ENCODE measurements around the gene P2RX7. TPM values are rescaled to one million over a fixed set of nuclear protein-coding genes. Genes with fewer than 3 reads are reported as not detected.

The P2RX7 gene
- polyA plus RNA-seq, 1 donor from 2014 or later, result not detected

DNA sequence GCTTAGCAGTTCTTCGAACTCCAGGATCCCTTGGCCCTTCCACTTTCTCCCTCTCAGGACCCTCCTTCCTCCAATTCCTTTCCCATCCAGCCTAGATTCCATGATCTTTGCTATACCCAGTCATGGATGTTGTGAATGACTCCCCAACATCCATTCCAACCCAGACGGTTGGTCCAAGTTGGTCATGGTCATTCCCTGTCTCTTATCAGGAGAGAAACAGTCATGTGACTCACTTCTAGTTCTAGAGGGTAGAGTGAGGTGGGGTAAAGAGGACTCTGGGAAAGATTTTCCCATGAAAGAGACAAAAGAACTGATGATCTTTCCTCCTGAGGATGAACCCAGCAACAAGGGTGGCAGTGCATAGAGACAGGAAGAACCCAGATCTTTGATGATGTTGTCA lies 9.2 kb upstream of the P2RX7 start:
- no peak overlapping the region for H3K9ac ChIP-seq (ENCODE audit: low read length)
- no peak overlapping the region for H2AFZ ChIP-seq (ENCODE audit: low read depth, low read length)
- no peak overlapping the region for H3K27ac ChIP-seq (ENCODE audit: low read length)
- H3K27me3 ChIP-seq (ENCODE audit: insufficient read depth, low read depth, low read length), result no peaks in the 10 kb centered on the region
- no peaks in the 10 kb centered on the region for H3K79me2 ChIP-seq (replicated peaks; ENCODE audit: insufficient read depth, low read length)
- H3K9me2 ChIP-seq (ENCODE audit: insufficient read depth, low read length), result no peaks in the 10 kb centered on the region
- no peak for TF ChIP-seq SMC3 (conservative IDR thresholded peaks at IDR 0.05; ENCODE audit: poor library complexity)
- TF ChIP-seq, protein P1, sequence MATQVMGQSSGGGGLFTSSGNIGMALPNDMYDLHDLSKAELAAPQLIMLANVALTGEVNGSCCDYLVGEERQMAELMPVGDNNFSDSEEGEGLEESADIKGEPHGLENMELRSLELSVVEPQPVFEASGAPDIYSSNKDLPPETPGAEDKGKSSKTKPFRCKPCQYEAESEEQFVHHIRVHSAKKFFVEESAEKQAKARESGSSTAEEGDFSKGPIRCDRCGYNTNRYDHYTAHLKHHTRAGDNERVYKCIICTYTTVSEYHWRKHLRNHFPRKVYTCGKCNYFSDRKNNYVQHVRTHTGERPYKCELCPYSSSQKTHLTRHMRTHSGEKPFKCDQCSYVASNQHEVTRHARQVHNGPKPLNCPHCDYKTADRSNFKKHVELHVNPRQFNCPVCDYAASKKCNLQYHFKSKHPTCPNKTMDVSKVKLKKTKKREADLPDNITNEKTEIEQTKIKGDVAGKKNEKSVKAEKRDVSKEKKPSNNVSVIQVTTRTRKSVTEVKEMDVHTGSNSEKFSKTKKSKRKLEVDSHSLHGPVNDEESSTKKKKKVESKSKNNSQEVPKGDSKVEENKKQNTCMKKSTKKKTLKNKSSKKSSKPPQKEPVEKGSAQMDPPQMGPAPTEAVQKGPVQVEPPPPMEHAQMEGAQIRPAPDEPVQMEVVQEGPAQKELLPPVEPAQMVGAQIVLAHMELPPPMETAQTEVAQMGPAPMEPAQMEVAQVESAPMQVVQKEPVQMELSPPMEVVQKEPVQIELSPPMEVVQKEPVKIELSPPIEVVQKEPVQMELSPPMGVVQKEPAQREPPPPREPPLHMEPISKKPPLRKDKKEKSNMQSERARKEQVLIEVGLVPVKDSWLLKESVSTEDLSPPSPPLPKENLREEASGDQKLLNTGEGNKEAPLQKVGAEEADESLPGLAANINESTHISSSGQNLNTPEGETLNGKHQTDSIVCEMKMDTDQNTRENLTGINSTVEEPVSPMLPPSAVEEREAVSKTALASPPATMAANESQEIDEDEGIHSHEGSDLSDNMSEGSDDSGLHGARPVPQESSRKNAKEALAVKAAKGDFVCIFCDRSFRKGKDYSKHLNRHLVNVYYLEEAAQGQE (IDR thresholded peaks at IDR 0.05; ENCODE audit: borderline replicate concordance), result no peak
- TF ChIP-seq TAF1 (IDR thresholded peaks at IDR 0.05; ENCODE audit: low read depth), result no peak
- no peaks in the 10 kb centered on the region for H4K20me1 ChIP-seq (ENCODE audit: insufficient read depth)
- no peaks in the 10 kb centered on the region for H3K36me3 ChIP-seq (ENCODE audit: insufficient read depth, low read length)
- H3K9me3 ChIP-seq (ENCODE audit: low read length), result no peaks in the 10 kb centered on the region
- no peak overlapping the region for H3K4me2 ChIP-seq (ENCODE audit: low read length)
- H3F3A ChIP-seq (ENCODE audit: insufficient read depth, low read length, poor library complexity, severe bottlenecking), result no peaks in the 10 kb centered on the region
- H3K4me3 ChIP-seq (ENCODE audit: low read length), result no peak overlapping the region

DNA sequence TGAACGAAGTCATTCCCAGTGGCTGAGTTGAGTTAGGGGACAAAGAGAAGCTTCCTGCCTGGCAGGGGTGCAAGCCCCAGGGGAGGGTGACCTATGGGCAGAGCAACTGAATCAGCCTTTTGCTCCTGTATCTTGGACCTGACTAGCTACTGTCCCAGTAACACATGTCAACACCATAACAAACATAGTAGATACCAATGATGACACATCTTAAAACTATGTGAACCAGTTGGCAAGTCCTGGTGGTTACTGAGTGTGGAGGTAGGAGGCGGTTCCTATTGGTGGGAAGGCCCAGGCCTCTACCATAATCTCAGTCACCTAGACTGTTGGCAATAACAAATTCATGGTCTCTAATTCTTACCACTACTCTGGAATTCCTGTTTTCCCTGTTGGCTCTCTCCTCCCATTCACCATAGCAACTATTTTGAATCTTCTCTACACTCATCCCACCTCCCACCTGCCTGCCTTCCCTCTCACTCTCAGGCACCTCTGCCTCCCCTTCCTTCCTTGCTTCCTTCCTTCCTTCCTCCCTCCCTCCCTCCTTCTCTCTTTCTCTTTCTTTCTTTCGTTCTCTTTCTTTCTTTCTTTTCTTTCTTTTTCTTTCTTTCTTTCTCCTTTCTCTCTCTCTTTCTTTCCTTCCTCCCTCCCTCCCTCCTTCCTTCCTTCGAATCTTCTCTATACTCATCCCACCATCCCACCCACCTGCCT lies 8.1 kb upstream of the P2RX7 start:
- H3K9ac ChIP-seq (ENCODE audit: low read length), result no peak overlapping the region
- H3F3A ChIP-seq (ENCODE audit: insufficient read depth, low read length, poor library complexity, severe bottlenecking), result no peaks in the 10 kb centered on the region
- no peaks in the 10 kb centered on the region for H3K79me2 ChIP-seq (replicated peaks; ENCODE audit: insufficient read depth, low read length)
- no peaks in the 10 kb centered on the region for H4K20me1 ChIP-seq (ENCODE audit: insufficient read depth)
- H3K27ac ChIP-seq (ENCODE audit: low read length), result no peak overlapping the region
- no peak overlapping the region for H2AFZ ChIP-seq (ENCODE audit: low read depth, low read length)
- no peaks in the 10 kb centered on the region for H3K27me3 ChIP-seq (ENCODE audit: insufficient read depth, low read depth, low read length)
- no peaks in the 10 kb centered on the region for H3K9me2 ChIP-seq (ENCODE audit: insufficient read depth, low read length)
- no peak overlapping the region for H3K4me2 ChIP-seq (ENCODE audit: low read length)
- no peaks in the 10 kb centered on the region for H3K36me3 ChIP-seq (ENCODE audit: insufficient read depth, low read length)
- H3K9me3 ChIP-seq (ENCODE audit: low read length), result no peaks in the 10 kb centered on the region
- TF ChIP-seq TAF1 (IDR thresholded peaks at IDR 0.05; ENCODE audit: low read depth), result no peak
- TF ChIP-seq, protein P1 (IDR thresholded peaks at IDR 0.05; ENCODE audit: borderline replicate concordance), result no peak
- no peak for TF ChIP-seq RAD21 (conservative IDR thresholded peaks at IDR 0.05)
- no peak for TF ChIP-seq POLR2AphosphoS5 (IDR thresholded peaks at IDR 0.05)
- TF ChIP-seq SMC3 (conservative IDR thresholded peaks at IDR 0.05; ENCODE audit: poor library complexity), result no peak
- no peak for TF ChIP-seq EP300 (conservative IDR thresholded peaks at IDR 0.05; ENCODE audit: poor library complexity, severe bottlenecking)
- TF ChIP-seq EZH2 (IDR thresholded peaks at IDR 0.05; ENCODE audit: borderline replicate concordance, insufficient read depth, low read length, poor library complexity, severe bottlenecking), result no peak
- TF ChIP-seq, protein P2, sequence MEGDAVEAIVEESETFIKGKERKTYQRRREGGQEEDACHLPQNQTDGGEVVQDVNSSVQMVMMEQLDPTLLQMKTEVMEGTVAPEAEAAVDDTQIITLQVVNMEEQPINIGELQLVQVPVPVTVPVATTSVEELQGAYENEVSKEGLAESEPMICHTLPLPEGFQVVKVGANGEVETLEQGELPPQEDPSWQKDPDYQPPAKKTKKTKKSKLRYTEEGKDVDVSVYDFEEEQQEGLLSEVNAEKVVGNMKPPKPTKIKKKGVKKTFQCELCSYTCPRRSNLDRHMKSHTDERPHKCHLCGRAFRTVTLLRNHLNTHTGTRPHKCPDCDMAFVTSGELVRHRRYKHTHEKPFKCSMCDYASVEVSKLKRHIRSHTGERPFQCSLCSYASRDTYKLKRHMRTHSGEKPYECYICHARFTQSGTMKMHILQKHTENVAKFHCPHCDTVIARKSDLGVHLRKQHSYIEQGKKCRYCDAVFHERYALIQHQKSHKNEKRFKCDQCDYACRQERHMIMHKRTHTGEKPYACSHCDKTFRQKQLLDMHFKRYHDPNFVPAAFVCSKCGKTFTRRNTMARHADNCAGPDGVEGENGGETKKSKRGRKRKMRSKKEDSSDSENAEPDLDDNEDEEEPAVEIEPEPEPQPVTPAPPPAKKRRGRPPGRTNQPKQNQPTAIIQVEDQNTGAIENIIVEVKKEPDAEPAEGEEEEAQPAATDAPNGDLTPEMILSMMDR (IDR thresholded peaks at IDR 0.05; ENCODE audit: poor library complexity, severe bottlenecking), result no peak
- TF ChIP-seq MXI1 (conservative IDR thresholded peaks at IDR 0.05; ENCODE audit: poor library complexity, severe bottlenecking), result no peak
- no peak overlapping the region for H3K4me3 ChIP-seq (ENCODE audit: low read length)
